ENCODE measurements around the gene FBN2. TPM values are rescaled to one million over a fixed set of nuclear protein-coding genes. Genes with fewer than 3 reads are reported as not detected.
"Not testable (repeated sequence)": the region's sequence is repeated elsewhere in the genome, so short reads cannot be mapped to it uniquely, and the experiment has no call there.

The FBN2 gene
- total RNA-seq, 4 donors from 2014 or later = 0.24 to 1.3 (median 0.89) TPM

GRCh38 chr5:128462330-128462729 is 75.7 kb downstream of the FBN2 start:
- TF ChIP-seq CTCF (IDR thresholded peaks at IDR 0.05) (no peak), POLR2A (IDR thresholded peaks at IDR 0.05) (no peak), EP300 (IDR thresholded peaks at IDR 0.05) (no peak), POLR2AphosphoS5 (IDR thresholded peaks at IDR 0.05) (no peak)
- WGBS = 36% methylated on average over 2 of the region's 2 CpGs
- Histone ChIP-seq H3K27ac (no peak overlapping the region), H3K27me3 (no peaks in the 10 kb centered on the region), H3K4me3 (no peak overlapping the region), H3K36me3 (no peaks in the 10 kb centered on the region), H3K4me1 (no peaks in the 10 kb centered on the region), H3K9me3 (no peaks in the 10 kb centered on the region)
- DNase-seq (ENCODE audit: low spot score in 2 of 2) = no peak

- not testable (repeated sequence) for H3K4me3 ChIP-seq; H3K4me1 ChIP-seq; DNase-seq (ENCODE audit: low spot score in 2 of 2); H3K9me3 ChIP-seq; H3K36me3 ChIP-seq; H3K27ac ChIP-seq; H3K27me3 ChIP-seq
- WGBS = 56% methylated on average over 3 of the region's 3 CpGs
These were observed 80.7 kb downstream of the FBN2 start for GRCh38 chr5:128457147-128457915.

- Histone ChIP-seq H3K36me3 (no peaks in the 10 kb centered on the region), H3K9me3 (no peaks in the 10 kb centered on the region), H3K4me1 (no peaks in the 10 kb centered on the region), H3K27me3 (no peaks in the 10 kb centered on the region), H3K27ac (no peak overlapping the region), H3K4me3 (no peak overlapping the region)
- TF ChIP-seq EP300 (IDR thresholded peaks at IDR 0.05) = no peak
- TF ChIP-seq POLR2AphosphoS5 (IDR thresholded peaks at IDR 0.05) = no peak
- no peak for TF ChIP-seq POLR2A (IDR thresholded peaks at IDR 0.05)
- no peak for TF ChIP-seq CTCF (IDR thresholded peaks at IDR 0.05)
- WGBS = 78% methylated on average over 6 of the region's 7 CpGs
- no peak for DNase-seq (ENCODE audit: low spot score in 2 of 2)
These were observed 82.1 kb downstream of the FBN2 start for GRCh38 chr5:128455841-128456361.

GRCh38 chr5:128453121-128453520 is 84.9 kb downstream of the FBN2 start:
- 69% methylated on average over 3 of the region's 3 CpGs for WGBS
- Histone ChIP-seq H3K4me3 (no peak overlapping the region), H3K36me3 (no peaks in the 10 kb centered on the region), H3K4me1 (no peaks in the 10 kb centered on the region), H3K9me3 (peaks cover under 1% of the 10 kb centered on the region), H3K27me3 (no peaks in the 10 kb centered on the region), H3K27ac (no peak overlapping the region)
- TF ChIP-seq EP300 (IDR thresholded peaks at IDR 0.05) (no peak), POLR2A (IDR thresholded peaks at IDR 0.05) (no peak), CTCF (IDR thresholded peaks at IDR 0.05) (no peak), POLR2AphosphoS5 (IDR thresholded peaks at IDR 0.05) (no peak)
- no peak for DNase-seq (ENCODE audit: low spot score in 2 of 2)

- 97% methylated on average over 9 of the region's 10 CpGs for WGBS
- DNase-seq (ENCODE audit: low spot score in 2 of 2) = not testable (repeated sequence)
These were observed 90.8 kb downstream of the FBN2 start for GRCh38 chr5:128447224-128447623.

GRCh38 chr5:128441941-128442350 is 96.1 kb downstream of the FBN2 start:
- no peak for DNase-seq (ENCODE audit: low spot score in 2 of 2)
- TF ChIP-seq POLR2A (IDR thresholded peaks at IDR 0.05) (no peak), EP300 (IDR thresholded peaks at IDR 0.05) (no peak), CTCF (IDR thresholded peaks at IDR 0.05) (no peak), POLR2AphosphoS5 (IDR thresholded peaks at IDR 0.05) (no peak)

More at GRCh38 chr5:128447224-128447623, 90.8 kb downstream of the FBN2 start:
- not testable (repeated sequence) for H3K4me1 ChIP-seq, H3K27me3 ChIP-seq, H3K27ac ChIP-seq, H3K36me3 ChIP-seq, H3K4me3 ChIP-seq
- peaks cover 13% of the 10 kb centered on the region for H3K9me3 ChIP-seq

More at GRCh38 chr5:128441941-128442350, 96.1 kb downstream of the FBN2 start:
- Histone ChIP-seq H3K27me3 (no peaks in the 10 kb centered on the region), H3K27ac (no peak overlapping the region), H3K36me3 (no peaks in the 10 kb centered on the region), H3K4me3 (no peak overlapping the region), H3K4me1 (no peaks in the 10 kb centered on the region), H3K9me3 (peaks cover under 1% of the 10 kb centered on the region)
- WGBS = 47% methylated on average over 2 of the region's 2 CpGs
